ENCODE results near the gene CCN6.
A peak's percentile ranks its signal among the peaks of the same experiment; 100 is the strongest.

Gene CCN6

GRCh38 chr6:112118034-112118433 is 64.1 kb downstream of the CCN6 start:
- H3K9ac ChIP-seq (ENCODE audit: low read length): no peak overlapping the region
- H3F3A ChIP-seq (ENCODE audit: insufficient read depth, low read length): no peaks in the 10 kb centered on the region
- TF ChIP-seq EZH2phosphoT487 (IDR thresholded peaks at IDR 0.05; ENCODE audit: low read length) (no peak), EZH2 (optimal IDR thresholded peaks at IDR 0.05; ENCODE audit: low read depth, low read length) (no peak)
- TF ChIP-seq, protein P1, sequence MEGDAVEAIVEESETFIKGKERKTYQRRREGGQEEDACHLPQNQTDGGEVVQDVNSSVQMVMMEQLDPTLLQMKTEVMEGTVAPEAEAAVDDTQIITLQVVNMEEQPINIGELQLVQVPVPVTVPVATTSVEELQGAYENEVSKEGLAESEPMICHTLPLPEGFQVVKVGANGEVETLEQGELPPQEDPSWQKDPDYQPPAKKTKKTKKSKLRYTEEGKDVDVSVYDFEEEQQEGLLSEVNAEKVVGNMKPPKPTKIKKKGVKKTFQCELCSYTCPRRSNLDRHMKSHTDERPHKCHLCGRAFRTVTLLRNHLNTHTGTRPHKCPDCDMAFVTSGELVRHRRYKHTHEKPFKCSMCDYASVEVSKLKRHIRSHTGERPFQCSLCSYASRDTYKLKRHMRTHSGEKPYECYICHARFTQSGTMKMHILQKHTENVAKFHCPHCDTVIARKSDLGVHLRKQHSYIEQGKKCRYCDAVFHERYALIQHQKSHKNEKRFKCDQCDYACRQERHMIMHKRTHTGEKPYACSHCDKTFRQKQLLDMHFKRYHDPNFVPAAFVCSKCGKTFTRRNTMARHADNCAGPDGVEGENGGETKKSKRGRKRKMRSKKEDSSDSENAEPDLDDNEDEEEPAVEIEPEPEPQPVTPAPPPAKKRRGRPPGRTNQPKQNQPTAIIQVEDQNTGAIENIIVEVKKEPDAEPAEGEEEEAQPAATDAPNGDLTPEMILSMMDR (IDR thresholded peaks at IDR 0.05; ENCODE audit: low read length): no peak
- no peaks in the 10 kb centered on the region for H3K79me2 ChIP-seq (ENCODE audit: low read length)
- H3K9me2 ChIP-seq (replicated peaks; ENCODE audit: insufficient read depth, low read length): no peaks in the 10 kb centered on the region
- H3K9me3 ChIP-seq (replicated peaks; ENCODE audit: insufficient read depth, low read length): no peaks in the 10 kb centered on the region
- no peak overlapping the region for H2AFZ ChIP-seq (ENCODE audit: low read length)
- DNase-seq: peak; percentile 37
- no peak overlapping the region for H3K4me3 ChIP-seq (ENCODE audit: low read length)
- peaks cover 5% of the 10 kb centered on the region; the same call in 1 of the 2 replicates for H3K4me1 ChIP-seq (ENCODE audit: low read length)
- no peak overlapping the region for H3K27ac ChIP-seq (ENCODE audit: low read length)
- no peaks in the 10 kb centered on the region for H3K27me3 ChIP-seq (replicated peaks; ENCODE audit: insufficient read depth, low read length)
- H3K36me3 ChIP-seq (replicated peaks; ENCODE audit: insufficient read depth, low read length): no peaks in the 10 kb centered on the region
- H3K4me2 ChIP-seq (ENCODE audit: low read depth, low read length): no peak overlapping the region
- no peaks in the 10 kb centered on the region for H4K20me1 ChIP-seq (ENCODE audit: insufficient read depth, low read length)

All from MM.1S (cell line).